ENCODE results near the gene IFI6.

GRCh38 chr1:27719286-27720251, 47.6 kb upstream of the IFI6 start:
- TF ChIP-seq POLR2A (IDR thresholded peaks at IDR 0.05) (no peak), CTCF (IDR thresholded peaks at IDR 0.05) (no peak)

Data from right lobe of liver (tissue), 4 donors.